Measurements from ENCODE around the gene ZFP1.

- TF ChIP-seq POLR2AphosphoS5 (IDR thresholded peaks at IDR 0.05; ENCODE audit: low read depth, low read length) = no peak
- TF ChIP-seq POLR2A (IDR thresholded peaks at IDR 0.05; ENCODE audit: low read depth, low read length) = no peak
Observed at GRCh38 chr16:75152635-75153034, 4.3 kb downstream of the ZFP1 start.

Data from GM12891 (cell line).